ENCODE data around the gene UPF3B.
"Not testable (repeated sequence)": the region's sequence is repeated elsewhere in the genome, so short reads cannot be mapped to it uniquely, and the experiment has no call there.

The UPF3B gene, protein sequence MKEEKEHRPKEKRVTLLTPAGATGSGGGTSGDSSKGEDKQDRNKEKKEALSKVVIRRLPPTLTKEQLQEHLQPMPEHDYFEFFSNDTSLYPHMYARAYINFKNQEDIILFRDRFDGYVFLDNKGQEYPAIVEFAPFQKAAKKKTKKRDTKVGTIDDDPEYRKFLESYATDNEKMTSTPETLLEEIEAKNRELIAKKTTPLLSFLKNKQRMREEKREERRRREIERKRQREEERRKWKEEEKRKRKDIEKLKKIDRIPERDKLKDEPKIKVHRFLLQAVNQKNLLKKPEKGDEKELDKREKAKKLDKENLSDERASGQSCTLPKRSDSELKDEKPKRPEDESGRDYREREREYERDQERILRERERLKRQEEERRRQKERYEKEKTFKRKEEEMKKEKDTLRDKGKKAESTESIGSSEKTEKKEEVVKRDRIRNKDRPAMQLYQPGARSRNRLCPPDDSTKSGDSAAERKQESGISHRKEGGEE

DNA sequence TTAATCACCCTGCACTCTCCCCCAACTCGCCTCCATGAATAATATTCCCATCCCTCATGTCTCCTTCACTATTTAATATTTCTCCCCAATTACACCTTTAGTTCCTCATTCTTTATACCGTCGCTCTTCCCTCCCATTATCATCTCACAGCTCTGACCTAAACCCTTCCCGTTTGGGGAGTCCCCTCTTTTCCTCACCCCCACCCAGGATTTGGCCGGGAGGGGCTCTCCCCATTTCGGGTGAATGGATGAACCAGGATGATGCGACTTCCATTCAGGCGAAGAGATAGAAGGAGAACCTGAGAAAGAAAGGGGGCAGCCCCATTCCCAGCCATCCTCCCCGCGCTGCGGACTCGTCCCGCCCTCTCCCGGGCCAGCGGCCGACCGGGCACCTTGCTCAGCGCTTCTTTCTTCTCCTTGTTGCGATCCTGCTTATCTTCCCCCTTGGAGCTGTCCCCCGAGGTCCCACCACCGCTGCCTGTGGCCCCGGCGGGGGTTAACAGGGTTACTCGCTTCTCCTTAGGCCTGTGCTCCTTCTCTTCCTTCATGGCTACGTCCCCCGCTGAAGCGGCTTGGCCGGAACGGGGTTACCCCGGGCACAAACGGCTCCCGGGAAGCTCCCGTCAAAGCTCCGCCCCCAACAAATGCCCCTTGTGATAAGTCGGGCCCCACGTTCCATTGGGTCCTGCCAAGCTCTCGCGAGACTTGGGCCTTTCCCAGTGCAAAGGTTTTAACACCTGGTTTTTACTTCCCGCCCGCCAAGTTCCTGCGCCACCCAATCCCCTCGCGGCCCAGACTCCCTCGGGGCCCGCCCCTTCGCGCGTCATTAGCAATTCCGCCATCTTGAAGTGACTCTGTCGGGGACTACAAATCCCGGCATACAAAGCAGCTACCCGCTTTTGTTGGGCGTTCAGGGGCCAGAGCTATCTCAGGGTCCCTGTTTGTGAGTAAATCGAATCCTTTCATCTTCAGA is at the start of gene UPF3B:
Gene UPF3B, minus strand, starts transcription at position 582 of the 972 bp plus-strand sequence. Its CDS starts 35 bp downstream, at position 547.
- peak; percentile 79 to 92 for DNase-seq (ENCODE audit: low read depth in 2 of 2, low spot score in 1 of 2)

DNA sequence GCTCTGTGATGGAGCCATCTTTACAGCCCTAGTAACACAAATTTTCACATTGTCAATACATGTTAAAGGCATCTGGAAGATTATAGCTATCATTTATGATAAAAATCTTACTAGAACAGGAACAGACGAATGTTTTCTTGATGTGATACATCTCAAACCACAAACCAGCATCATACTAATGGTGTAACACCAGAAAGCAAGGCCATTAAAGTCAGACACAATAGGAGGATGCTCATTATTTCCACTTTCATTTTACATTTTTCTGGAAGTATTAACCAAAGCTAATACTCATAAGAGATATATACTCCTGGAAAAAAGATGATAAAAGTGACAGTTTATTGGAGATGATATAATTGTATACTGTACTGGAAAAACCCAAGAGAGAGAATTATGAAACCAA is 48.2 kb upstream of the UPF3B start:
- no peak for DNase-seq (ENCODE audit: low read depth in 2 of 2, low spot score in 1 of 2)

DNA sequence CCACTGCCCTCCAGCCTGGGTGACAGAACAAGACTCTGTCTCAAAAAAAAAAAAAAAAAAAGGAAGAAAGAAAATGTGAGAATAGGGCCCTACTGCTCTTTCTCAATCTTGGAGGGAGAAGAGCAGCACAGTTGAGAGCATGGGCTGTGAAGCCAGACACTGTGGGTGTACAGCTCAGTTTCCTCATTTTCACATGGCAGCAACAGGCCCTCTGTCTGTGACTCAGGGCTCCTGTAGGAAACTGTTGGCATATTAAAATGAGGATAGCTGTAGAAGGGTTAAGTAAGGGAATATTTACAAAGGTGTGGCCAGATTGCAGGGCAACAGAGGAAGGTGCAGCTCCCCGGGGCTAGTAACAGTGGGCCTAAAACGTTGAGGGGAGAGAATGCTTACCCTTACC is 46.4 kb upstream of the UPF3B start:
- DNase-seq (ENCODE audit: low read depth in 2 of 2, low spot score in 1 of 2), result no peak

DNA sequence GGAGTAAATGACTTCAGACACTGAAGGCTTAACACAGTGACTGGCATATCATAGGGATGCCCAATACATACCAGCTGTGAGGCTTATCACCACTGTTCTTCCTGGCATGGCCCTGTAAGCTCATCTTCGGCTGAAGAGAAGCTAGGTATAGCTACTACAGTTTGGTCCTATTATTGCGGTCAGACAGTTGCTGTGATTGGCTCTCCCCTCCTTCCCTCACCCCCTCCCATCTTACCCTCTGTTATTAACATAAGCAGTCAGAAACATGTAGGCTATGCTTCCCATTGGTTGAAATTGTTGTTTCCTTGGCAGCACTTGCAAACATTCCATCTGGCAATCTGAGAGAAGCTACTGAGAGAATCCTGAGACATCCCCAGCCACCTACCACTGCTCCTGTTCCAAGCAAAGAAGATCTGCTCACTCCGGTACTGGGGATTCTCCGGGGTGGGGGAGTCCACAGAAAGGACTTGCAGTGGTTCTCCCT is 43.1 kb upstream of the UPF3B start, which contains the start of gene AKAP14:
Gene AKAP14, plus strand, starts transcription at position 51 of the 484 bp plus-strand sequence. CDS start 7,331 bp downstream, outside the sequence.
- no peak for DNase-seq (ENCODE audit: low read depth in 2 of 2, low spot score in 1 of 2)

DNA sequence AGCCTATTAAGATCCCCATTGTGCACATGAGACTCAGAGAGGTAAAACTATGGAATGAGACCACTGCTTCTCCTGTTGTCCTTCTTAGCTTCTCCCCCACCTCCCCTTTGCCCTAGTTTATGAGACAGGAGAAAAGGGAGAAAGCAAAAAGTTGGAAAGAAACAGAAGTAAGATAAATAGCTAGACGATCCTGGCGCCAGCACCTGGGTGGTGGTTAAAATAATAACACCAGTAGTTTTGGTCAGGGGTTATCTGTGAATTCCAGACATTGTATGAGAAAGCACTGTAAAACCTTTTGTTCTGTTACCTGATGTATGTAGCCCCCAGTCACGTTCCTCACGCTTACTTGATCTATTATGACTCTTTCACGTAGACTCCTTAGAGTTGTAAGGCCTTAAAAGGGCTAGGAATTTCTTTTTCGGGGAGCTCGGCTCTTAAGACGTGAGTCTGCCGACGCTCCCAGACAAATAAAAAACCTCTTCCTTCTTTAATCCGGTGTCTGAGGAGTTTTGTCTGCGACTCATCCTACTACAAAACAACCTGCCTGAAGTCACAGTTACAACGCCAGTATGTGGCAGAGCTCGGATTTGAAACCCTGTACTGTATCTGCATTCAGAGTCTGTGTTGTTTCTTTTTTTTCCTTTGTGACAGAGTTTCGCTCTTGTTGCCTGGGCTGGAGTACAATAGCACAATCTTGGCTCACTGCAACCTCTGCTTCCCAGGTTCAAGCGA is 39.4 kb upstream of the UPF3B start:
- DNase-seq (ENCODE audit: low read depth in 2 of 2, low spot score in 1 of 2), result not testable (repeated sequence)

DNA sequence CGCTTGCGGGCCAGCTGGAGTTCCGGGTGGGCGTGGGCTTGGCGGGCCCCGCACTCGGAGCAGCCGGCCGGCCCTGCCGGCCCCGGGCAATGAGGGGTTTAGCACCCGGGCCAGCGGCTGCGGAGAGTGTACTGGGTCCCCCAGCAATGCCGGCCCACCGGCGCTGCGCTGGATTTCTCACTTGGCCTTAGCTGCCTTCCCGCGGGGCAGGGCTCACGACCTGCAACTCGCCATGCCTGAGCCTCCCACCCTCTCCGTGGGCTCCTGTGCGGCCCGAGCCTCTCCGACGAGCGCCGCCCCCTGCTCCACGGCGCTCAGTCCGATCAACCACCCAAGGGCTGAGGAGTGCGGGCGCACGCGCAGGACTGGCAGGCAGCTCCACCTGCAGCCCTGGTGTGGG is 37.9 kb upstream of the UPF3B start:
- DNase-seq (ENCODE audit: low read depth in 2 of 2, low spot score in 1 of 2), result not testable (repeated sequence)

DNA sequence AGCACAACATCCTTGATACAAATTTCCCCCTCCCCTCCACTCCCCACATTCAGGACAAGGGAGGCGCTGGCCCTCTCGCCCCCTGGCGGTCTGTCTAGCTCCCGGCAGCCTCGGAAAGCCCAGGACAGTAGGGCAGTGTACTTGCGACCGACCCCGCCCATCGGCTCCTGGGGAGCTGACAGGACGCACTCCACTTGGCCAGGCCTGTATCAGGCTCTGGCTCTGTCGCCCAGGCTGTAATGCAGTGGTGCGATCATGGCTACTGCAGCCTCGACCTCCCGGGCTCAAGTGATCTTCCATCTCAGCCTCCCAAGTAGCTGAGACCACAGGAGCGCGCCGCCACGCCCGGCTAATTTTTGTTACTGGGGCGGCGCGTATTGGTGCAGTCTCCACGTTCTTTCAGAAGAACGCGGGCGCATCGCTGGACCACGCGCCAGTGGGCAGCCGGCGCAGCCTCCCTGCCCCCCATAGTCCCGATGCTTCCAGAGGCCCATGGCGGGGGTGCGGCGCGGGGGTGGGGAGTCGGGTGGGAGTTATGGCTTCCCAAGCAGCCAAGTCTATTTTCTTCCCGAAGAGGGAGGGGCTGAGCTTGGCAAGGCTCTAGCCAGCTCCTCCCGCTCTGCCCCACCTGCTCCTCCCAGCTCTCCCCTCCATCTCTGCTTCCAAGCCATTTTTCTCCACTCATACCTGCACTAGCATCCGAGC is 35.1 kb upstream of the UPF3B start:
- peak in 1 of 2 donors; percentile 10 for DNase-seq (ENCODE audit: low read depth in 2 of 2, low spot score in 1 of 2)

DNA sequence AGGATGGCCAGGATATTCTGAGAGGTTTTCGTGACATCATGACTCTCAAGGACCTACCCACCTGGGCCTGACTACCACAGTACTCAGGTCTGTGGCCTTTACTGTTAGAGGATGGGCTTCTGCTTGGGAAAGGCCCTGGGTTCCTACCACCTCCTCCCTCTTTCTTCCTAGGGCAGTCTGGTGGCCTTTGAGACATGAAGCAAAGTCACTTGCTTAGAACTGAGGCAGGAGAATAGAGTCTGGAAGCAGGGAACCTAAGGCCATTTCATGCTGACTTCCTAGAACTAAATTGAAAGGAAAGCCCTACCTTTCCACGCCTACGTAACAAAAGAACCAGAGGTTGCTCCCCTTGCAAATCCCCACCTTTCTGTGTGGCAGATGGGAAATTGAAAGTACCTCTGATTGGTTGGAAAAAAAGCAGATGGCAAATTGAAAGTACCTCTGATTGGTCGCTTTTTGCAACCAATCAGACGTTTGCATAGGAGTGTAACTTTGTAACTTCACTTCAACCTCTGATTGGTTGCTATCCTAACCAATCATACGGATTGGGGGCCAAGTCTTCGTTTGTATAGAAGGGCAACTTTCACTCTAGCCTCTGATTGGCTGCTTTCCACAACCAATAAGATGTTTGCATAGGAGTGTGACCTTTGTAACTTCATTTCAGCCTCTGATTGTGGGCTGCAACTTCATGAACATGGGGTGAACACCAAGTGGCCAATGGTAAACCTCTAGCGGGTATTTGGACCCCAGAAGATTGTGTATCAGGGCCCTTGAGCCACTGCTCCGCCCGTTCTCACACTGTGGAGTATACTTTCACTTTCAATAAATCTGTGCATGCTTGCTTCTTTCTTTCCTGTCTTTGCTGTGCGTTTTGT is 33.0 kb upstream of the UPF3B start:
- no peak for DNase-seq (ENCODE audit: low read depth in 2 of 2, low spot score in 1 of 2)

DNA sequence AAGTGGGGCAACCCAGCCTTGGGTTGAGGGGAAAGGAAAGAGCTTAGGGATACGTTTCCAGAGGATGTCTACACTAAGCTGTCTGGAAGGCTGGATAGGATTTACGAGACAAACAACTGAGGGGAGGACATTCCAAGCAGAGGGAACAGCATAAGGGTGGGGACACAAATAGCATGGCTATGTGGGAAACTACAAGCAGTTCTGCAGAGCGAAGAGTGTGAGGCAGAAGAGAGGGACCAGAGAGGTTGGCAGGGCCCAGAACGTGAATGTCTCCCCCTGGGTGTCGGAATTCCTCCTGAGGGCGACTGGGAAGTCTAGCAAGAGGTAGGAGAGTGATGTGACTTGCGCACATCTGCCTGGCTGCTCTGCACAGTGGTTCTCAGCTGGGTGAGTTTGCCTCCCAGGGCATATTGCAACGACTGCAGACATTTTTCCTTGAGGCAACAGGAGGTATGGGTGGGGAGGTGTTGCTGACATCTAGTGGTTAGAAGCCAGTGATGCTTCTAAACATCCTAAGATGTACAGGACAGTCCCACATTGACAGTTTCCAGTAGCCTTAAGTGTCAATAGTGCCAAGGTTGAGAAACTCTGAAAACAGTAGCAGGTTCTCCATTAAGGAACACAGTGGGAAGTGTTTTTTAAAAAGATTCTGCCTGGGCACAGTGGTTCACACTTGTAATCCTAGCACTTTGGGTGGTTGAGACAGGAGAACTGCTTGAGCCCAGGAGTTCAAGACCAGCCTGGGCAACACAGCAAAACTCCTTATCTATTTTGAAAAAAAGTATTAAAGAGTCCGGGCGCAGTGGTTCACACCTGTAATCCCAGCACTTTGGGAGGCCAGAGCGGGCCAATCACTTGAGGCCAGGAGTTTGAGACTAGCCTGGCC is 28.0 kb upstream of the UPF3B start:
- DNase-seq (ENCODE audit: low read depth in 2 of 2, low spot score in 1 of 2), result no peak

DNA sequence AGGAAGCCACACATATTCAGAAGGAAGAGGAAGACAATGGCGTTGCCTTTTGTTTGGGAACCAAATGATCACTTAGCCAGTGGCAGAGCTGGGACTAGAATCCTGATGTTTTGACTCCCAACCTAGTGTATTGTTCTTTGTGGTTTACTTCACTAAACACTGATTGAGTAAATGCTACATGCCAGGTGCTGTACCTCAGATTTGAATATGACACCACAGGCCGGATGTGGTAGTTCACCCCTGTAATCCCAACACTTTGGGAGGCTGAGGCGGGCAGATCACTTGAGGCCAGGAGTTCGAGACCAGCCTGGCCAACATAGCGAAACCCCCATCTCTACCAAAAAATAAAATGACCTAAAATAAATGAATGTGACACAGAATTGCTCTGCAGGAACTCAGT is 27.3 kb upstream of the UPF3B start:
- DNase-seq (ENCODE audit: low read depth in 2 of 2, low spot score in 1 of 2), result no peak

DNA sequence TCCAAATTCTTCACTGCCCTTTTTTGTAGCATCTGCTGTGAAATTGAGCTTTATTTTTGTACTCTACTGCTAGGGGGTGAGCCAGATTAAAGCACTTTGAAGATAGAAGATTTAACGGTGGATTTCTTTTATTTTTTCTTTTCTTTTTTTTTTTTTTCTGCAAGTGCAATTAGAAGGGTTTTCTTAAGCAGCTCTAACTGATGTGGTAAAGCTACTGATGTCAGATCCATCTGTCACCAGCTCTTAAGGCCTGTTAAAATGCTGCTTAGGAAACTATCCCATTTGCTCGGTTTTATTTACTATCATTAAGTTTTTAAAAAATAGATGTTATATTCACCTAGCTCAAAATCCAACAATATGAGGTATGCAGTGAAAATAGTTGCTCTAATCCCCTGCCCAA is 26.0 kb upstream of the UPF3B start:
- DNase-seq (ENCODE audit: low read depth in 2 of 2, low spot score in 1 of 2), result no peak

DNA sequence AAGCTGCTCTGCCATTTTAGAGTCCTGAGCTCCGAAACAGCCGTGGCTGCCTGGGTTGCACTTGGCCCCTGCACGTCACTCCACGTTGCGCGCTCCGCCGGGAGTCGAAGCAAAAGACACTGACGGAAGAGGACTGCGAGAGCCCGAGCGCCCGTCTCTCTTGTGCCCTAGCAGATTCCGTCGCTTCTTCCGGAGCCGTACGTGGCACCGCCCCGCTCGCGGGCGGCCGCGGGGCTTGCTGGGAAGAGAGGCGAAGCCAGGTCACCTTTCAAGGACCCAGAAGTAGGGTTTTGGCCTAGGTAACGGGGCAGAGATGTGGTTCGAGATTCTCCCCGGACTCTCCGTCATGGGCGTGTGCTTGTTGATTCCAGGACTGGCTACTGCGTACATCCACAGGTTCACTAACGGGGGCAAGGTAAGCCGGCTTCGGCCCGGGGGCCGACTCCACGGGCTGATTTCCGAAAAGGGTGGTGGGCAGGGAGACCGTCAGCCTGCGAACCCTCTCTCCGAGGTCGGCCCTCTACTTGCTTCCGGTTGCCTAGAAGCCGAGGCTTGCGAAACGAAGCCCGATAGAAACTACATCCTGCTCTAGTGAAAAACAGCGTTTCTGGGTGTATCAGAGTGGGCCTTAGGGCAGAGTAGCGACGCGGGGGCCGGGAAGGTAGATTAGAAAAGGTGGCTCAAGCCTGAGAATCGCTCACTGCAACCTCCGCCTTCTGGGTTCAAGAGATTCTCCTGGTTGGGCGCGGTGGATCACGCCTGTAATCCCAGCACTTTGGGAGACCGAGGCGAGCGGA is 19.0 kb upstream of the UPF3B start, which contains the start of the genes NDUFA1 and RNF113A:
Gene NDUFA1, plus strand, starts transcription at position 234 of the 797 bp plus-strand sequence. Its CDS starts 80 bp downstream, at position 314.
Gene RNF113A, minus strand, starts transcription at position 135 of the 797 bp plus-strand sequence. Its CDS starts 120 bp downstream, at position 15.
- DNase-seq (ENCODE audit: low read depth in 2 of 2, low spot score in 1 of 2), result peak; percentile 35 to 65

DNA sequence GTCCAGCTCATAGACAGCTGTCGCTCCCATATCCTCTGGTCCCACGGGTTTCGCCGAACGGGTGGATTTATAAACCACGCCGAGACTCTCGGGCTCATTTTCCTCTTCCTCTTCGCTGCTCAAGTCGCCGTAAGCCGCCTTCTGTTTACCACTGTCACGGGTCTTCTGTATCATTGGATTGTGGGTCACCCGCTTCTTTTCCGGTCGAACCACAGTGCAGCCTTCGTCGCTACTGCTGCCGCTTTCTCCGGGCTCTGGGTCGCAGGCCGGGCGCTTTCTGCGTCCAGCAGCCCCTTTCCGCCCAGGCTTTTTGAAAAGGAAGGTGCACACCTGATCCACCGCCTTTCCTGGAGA is 18.5 kb upstream of the UPF3B start:
- peak in 1 of 2 donors; percentile 7 for DNase-seq (ENCODE audit: low read depth in 2 of 2, low spot score in 1 of 2)

DNA sequence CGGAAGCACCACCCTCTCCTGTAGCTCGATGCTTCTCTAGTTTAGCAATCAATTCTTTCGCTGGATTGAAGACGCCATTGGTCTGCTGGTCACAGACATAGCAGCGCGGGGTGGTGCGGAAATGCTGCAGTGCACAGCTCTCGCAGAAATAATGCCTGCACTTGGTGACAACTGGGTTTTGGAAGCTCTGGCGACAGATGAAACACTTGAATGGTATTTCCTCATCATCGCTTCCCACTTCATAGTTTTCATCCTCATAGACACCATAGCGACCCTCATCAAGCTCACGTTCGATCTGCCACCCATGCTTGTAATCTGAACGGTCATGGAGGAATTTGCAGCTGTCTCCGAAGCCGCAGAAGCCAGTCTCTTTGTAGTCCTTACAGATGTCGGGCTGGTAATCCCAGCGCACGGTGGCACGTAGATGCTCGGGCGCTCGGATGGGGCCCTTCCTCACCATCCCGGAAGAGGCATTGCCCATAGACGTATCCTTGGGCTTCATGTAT is 17.9 kb upstream of the UPF3B start:
- no peak for DNase-seq (ENCODE audit: low read depth in 2 of 2, low spot score in 1 of 2)

DNA sequence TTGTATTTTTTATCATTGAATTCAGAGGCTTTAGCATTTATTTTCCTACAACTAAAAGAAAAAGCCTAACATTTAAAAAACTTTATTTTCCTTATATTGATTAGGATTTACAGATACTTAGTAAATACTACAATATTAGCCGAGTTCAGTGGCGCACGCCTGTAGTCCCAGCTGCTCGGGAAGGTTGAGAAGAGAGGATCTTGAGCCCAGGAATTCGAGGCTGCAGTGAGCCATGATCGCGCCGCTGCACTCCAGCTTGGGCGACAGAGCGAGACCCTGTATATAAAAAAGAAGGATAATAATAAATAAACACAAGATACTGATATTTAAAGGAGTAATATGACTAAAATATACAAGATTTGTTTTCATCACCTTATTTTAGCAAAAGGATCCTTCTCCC is 681 bp upstream of the UPF3B start:
- DNase-seq (ENCODE audit: low read depth in 2 of 2, low spot score in 1 of 2), result no peak

DNA sequence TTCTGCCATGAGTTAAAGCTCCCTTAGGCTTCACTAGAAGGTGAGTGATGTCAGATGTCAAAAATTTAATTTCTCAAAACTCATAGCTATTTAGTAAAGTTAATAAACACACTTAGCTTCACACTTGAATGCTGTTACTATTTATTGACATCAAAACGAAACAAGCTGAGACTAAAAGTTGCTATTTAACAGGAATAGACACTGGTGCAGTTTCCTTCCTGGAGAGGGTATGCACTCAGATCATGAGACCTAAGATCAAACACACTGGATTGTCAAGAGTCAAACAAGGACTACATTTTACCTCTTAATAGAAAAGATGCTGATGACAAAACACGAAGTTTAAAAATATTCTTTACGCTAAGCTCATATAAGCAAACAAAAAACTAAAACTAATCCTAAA is 18.9 kb downstream of the UPF3B start:
- DNase-seq (ENCODE audit: low read depth in 2 of 2, low spot score in 1 of 2), result no peak

DNA sequence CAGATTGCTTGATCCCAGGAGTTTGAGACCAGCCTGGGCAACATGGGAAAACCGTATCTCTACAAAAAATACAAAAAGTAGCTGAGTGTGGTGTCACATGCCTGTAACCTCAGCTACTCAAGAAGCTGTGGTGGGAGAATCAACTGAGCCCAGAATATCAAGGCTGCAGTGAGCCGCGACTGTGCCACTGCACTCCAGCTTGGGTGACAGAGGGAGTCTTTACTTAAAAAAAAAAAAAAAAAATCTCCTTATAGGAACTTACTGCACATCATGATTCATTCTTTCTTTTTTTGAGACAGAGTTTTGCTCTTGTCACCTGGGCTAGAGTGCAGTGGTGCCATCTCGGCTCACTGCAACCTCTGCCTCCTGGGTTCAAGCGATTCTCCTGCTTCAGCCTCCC is 24.3 kb downstream of the UPF3B start:
- no peak for DNase-seq (ENCODE audit: low read depth in 2 of 2, low spot score in 1 of 2)

Measured in stimulated activated CD8-positive, alpha-beta memory T cell treated with anti-CD3 and anti-CD28 coated beads, Interleukin-4, amount 100 ng/mL, for 4 hours (primary cell).